GM21367 (cell line): ENCODE results near the gene SLC13A3.
A peak's percentile ranks its signal among the peaks of the same experiment; 100 is the strongest.

Experiments
- ATAC-seq: cut with Tn5 transposase; IDR thresholded peaks from one replicate; pipeline ENCODE4 v1.9.1; 2021; ENCODE audit not compliant: unreplicated experiment

The SLC13A3 gene

GRCh38 chr20:46651091-46651962 is at the start of gene SLC13A3:
Gene SLC13A3 (minus strand): TSS chr20:46651459. CDS start chr20:46651421, 38 bp downstream.
- ATAC-seq: no peak

- ATAC-seq: no peak
Observed at GRCh38 chr20:46701057-46701456, 49.8 kb upstream of the SLC13A3 start.

- no peak for ATAC-seq
Observed at GRCh38 chr20:46700481-46700880, 49.2 kb upstream of the SLC13A3 start.

GRCh38 chr20:46699651-46700359 is 48.5 kb upstream of the SLC13A3 start:
- no peak for ATAC-seq

- ATAC-seq: no peak
Observed at GRCh38 chr20:46698788-46699187, 47.5 kb upstream of the SLC13A3 start.

- ATAC-seq: no peak
Observed at GRCh38 chr20:46696791-46697279, 45.6 kb upstream of the SLC13A3 start.

GRCh38 chr20:46695892-46696291 is 44.6 kb upstream of the SLC13A3 start:
- ATAC-seq: no peak

- ATAC-seq: no peak
Observed at GRCh38 chr20:46694484-46694883, 43.2 kb upstream of the SLC13A3 start.

GRCh38 chr20:46691196-46691595 is 39.9 kb upstream of the SLC13A3 start:
- ATAC-seq: no peak

GRCh38 chr20:46690219-46691106 is 39.2 kb upstream of the SLC13A3 start:
- no peak for ATAC-seq

GRCh38 chr20:46689754-46690085 is 38.5 kb upstream of the SLC13A3 start:
- ATAC-seq: no peak

- ATAC-seq: peak; percentile 88
Observed at GRCh38 chr20:46689082-46689753, 38.0 kb upstream of the SLC13A3 start, which contains the start of gene TP53RK. Gene TP53RK (minus strand): TSS chr20:46689444. CDS start chr20:46689414, 30 bp downstream.

- ATAC-seq: no peak
Observed at GRCh38 chr20:46688151-46689081, 37.2 kb upstream of the SLC13A3 start.

GRCh38 chr20:46683939-46684750 is 32.9 kb upstream of the SLC13A3 start:
- ATAC-seq: no peak

GRCh38 chr20:46683668-46683938 is 32.3 kb upstream of the SLC13A3 start:
- ATAC-seq: no peak

GRCh38 chr20:46683011-46683667 is 31.9 kb upstream of the SLC13A3 start:
- no peak for ATAC-seq

GRCh38 chr20:46682063-46682821 is 31.0 kb upstream of the SLC13A3 start:
- no peak for ATAC-seq
